Muscle of leg (tissue), 16 donors: ENCODE results near the gene MFN2. TPM values are rescaled to one million over a fixed set of nuclear protein-coding genes. Genes with fewer than 3 reads are reported as not detected.
"Not testable (repeated sequence)": the region's sequence is repeated elsewhere in the genome, so short reads cannot be mapped to it uniquely, and the experiment has no call there.

Experiments used
- DNase-seq: peaks from one replicate; pipeline ENCODE4 v3.0.0; 2013
- H3K27ac ChIP-seq: one replicate; pipeline ENCODE4 v1.5.1; 2013; ENCODE audit warnings: mild to moderate bottlenecking, low read length, control low read depth
- H3K27me3 ChIP-seq: one replicate; pipeline ENCODE4 v1.6.1; 2013; ENCODE audit warnings: low read length; ENCODE audit not compliant: control insufficient read depth, insufficient read depth
- H3K36me3 ChIP-seq: one replicate; pipeline ENCODE4 v1.6.1; 2013; ENCODE audit warnings: low read length; ENCODE audit not compliant: control insufficient read depth, insufficient read depth
- H3K4me1 ChIP-seq: one replicate; pipeline ENCODE4 v1.6.1; 2013; ENCODE audit warnings: low read length; ENCODE audit not compliant: control insufficient read depth, insufficient read depth
- H3K4me3 ChIP-seq: one replicate; pipeline ENCODE4 v1.5.1; 2013; ENCODE audit warnings: low read length, control low read depth
- H3K9me3 ChIP-seq: replicated peaks from 2 replicates; pipeline ENCODE4 v1.6.1; 2013; ENCODE audit warnings: low read depth, low read length; ENCODE audit not compliant: control insufficient read depth
- WGBS: methylation state at CpG from one replicate; pipeline ENCODE4 v1.1.5; 2013; ENCODE audit warnings: missing lambda C conversion rate; ENCODE audit not compliant: insufficient coverage; 5-methylcytosine and 5-hydroxymethylcytosine counted together
- long read RNA-seq, 11 donors: transcript quantifications; one replicate each; lab custom pipeline, GENCODE V29; 2026
- polyA plus RNA-seq, 8 donors: library from polyadenylated mRNA; unstranded; fragments of 120-200 nt; gene quantifications; one replicate each; pipeline versions ENCODE4 v1.2.1 to v1.2.3, GENCODE V29; 2013; ENCODE audit warnings: inconsistent platforms in 1 of 8, low replicate concordance in 1 of 8; ENCODE audit not compliant: insufficient read length in 8 of 8, insufficient read depth in 1 of 8
- total RNA-seq: library from RNA; stranded (reverse); fragments of 120-200 nt; gene quantifications from one replicate; pipeline ENCODE4 v1.2.4, GENCODE V29; 2013

Gene MFN2
- total RNA-seq: 51.9 TPM
- 10 to 100 TPM; 52.8 to 73.4 (median 60.0) TPM for polyA plus RNA-seq
- long read RNA-seq, donor 1: 0 reads
- long read RNA-seq, donor 2: 0 reads
- long read RNA-seq, donor 3, full-length matches to known transcripts: 5 of 28 reads
- long read RNA-seq, donor 3, partial matches to known transcripts: 18 of 28 reads
- long read RNA-seq, donor 3, other reads (novel, unspliced or antisense): 5 of 28 reads
- long read RNA-seq, donor 4, full-length matches to known transcripts: 1 of 7 reads
- long read RNA-seq, donor 4, partial matches to known transcripts: 6 of 7 reads
- long read RNA-seq, donor 4, other reads (novel, unspliced or antisense): 0 of 7 reads
- long read RNA-seq, donor 5, full-length matches to known transcripts: 7 of 14 reads
- long read RNA-seq, donor 5, partial matches to known transcripts: 7 of 14 reads
- long read RNA-seq, donor 5, other reads (novel, unspliced or antisense): 0 of 14 reads
- long read RNA-seq, donor 6, full-length matches to known transcripts: 7 of 7 reads
- long read RNA-seq, donor 6, partial matches to known transcripts: 0 of 7 reads
- long read RNA-seq, donor 6, other reads (novel, unspliced or antisense): 0 of 7 reads
- long read RNA-seq, donor 7, full-length matches to known transcripts: 3 of 53 reads
- long read RNA-seq, donor 7, partial matches to known transcripts: 50 of 53 reads
- long read RNA-seq, donor 7, other reads (novel, unspliced or antisense): 0 of 53 reads
- long read RNA-seq, donor 8, full-length matches to known transcripts: 1 of 1 reads
- long read RNA-seq, donor 8, partial matches to known transcripts: 0 of 1 reads
- long read RNA-seq, donor 8, other reads (novel, unspliced or antisense): 0 of 1 reads
- long read RNA-seq, donor 9, full-length matches to known transcripts: 1 of 6 reads
- long read RNA-seq, donor 9, partial matches to known transcripts: 5 of 6 reads
- long read RNA-seq, donor 9, other reads (novel, unspliced or antisense): 0 of 6 reads
- long read RNA-seq, donor 10, full-length matches to known transcripts: 3 of 3 reads
- long read RNA-seq, donor 10, partial matches to known transcripts: 0 of 3 reads
- long read RNA-seq, donor 10, other reads (novel, unspliced or antisense): 0 of 3 reads
- long read RNA-seq, donor 11, full-length matches to known transcripts: 2 of 39 reads
- long read RNA-seq, donor 11, partial matches to known transcripts: 37 of 39 reads
- long read RNA-seq, donor 11, other reads (novel, unspliced or antisense): 0 of 39 reads

GRCh38 chr1:11979851-11980675, at the start of gene MFN2:
Gene MFN2, plus strand, starts transcription at chr1:11980444. Its CDS starts 8,725 bp downstream, at chr1:11989169.
- peaks cover 21% of the 10 kb centered on the region for H3K4me1 ChIP-seq
- H3K27ac ChIP-seq: peak within 1 kb of the TSS; percentile 90
- no peaks in the 10 kb centered on the region for H3K27me3 ChIP-seq
- H3K9me3 ChIP-seq: no peaks in the 10 kb centered on the region
- peak; percentile 98 for DNase-seq
- peaks cover 40% of the 10 kb centered on the region for H3K36me3 ChIP-seq
- under 1% methylated on average over 61 of the region's 74 CpGs for WGBS
- H3K4me3 ChIP-seq: peak within 1 kb of the TSS; percentile 95

- peaks cover 54% of the 10 kb centered on the region for H3K4me1 ChIP-seq
- no peaks in the 10 kb centered on the region for H3K9me3 ChIP-seq
- no peaks in the 10 kb centered on the region for H3K27me3 ChIP-seq
- H3K27ac ChIP-seq: peak overlapping the region; percentile 62
- no peaks in the 10 kb centered on the region for H3K36me3 ChIP-seq
- WGBS: 48% methylated on average over 4 of the region's 7 CpGs
- H3K4me3 ChIP-seq: no peak overlapping the region
- DNase-seq: peak; percentile 84
These were observed 49.4 kb upstream of the MFN2 start for GRCh38 chr1:11930571-11931445.

- DNase-seq: no peak
- Histone ChIP-seq H3K4me3 (no peak overlapping the region), H3K27me3 (no peaks in the 10 kb centered on the region), H3K4me1 (peaks cover 51% of the 10 kb centered on the region), H3K27ac (no peak overlapping the region), H3K36me3 (no peaks in the 10 kb centered on the region), H3K9me3 (no peaks in the 10 kb centered on the region)
- 80% methylated on average over 1 of the region's 10 CpGs for WGBS
These were observed 48.4 kb upstream of the MFN2 start for GRCh38 chr1:11931845-11932244.

GRCh38 chr1:11934302-11935056, 45.8 kb upstream of the MFN2 start, which contains the start of gene PLOD1:
Gene PLOD1, plus strand, starts transcription at chr1:11934717. Its CDS starts 63 bp downstream, at chr1:11934780.
- Histone ChIP-seq H3K27me3 (no peaks in the 10 kb centered on the region), H3K4me1 (peaks cover 57% of the 10 kb centered on the region), H3K36me3 (peaks cover 10% of the 10 kb centered on the region), H3K27ac (peak within 1 kb of the TSS; percentile 93), H3K9me3 (no peaks in the 10 kb centered on the region), H3K4me3 (peak within 1 kb of the TSS; percentile 76)
- WGBS: 0% methylated on average over 42 of the region's 55 CpGs
- peak; percentile 96 for DNase-seq

- WGBS: no CpG with 5 or more reads among the region's 2 CpGs
- H3K4me3 ChIP-seq: peak overlapping the region; percentile 76
- peaks cover 53% of the 10 kb centered on the region for H3K4me1 ChIP-seq
- H3K27me3 ChIP-seq: no peaks in the 10 kb centered on the region
- DNase-seq: peak; percentile 36
- H3K36me3 ChIP-seq: peaks cover 10% of the 10 kb centered on the region
- H3K9me3 ChIP-seq: no peaks in the 10 kb centered on the region
- H3K27ac ChIP-seq: peak overlapping the region; percentile 79
These were observed 45.2 kb upstream of the MFN2 start for GRCh38 chr1:11935057-11935412.

GRCh38 chr1:11935733-11936132, 44.5 kb upstream of the MFN2 start:
- peaks cover 53% of the 10 kb centered on the region for H3K4me1 ChIP-seq
- not testable (repeated sequence) for H3K9me3 ChIP-seq, H3K36me3 ChIP-seq, DNase-seq, H3K27me3 ChIP-seq, H3K4me3 ChIP-seq, H3K27ac ChIP-seq
- WGBS: 83% methylated on average over 8 of the region's 10 CpGs

GRCh38 chr1:11938722-11939526, 41.3 kb upstream of the MFN2 start:
- Histone ChIP-seq H3K36me3 (peaks cover 16% of the 10 kb centered on the region), H3K27me3 (no peaks in the 10 kb centered on the region), H3K4me1 (peaks cover 61% of the 10 kb centered on the region), H3K27ac (peak overlapping the region; percentile 80), H3K9me3 (no peaks in the 10 kb centered on the region), H3K4me3 (no peak overlapping the region)
- 5% methylated on average over 2 of the region's 15 CpGs for WGBS
- DNase-seq: peak; percentile 92

- not testable (repeated sequence) for H3K27ac ChIP-seq, H3K4me3 ChIP-seq, H3K27me3 ChIP-seq, DNase-seq, H3K9me3 ChIP-seq
- Histone ChIP-seq H3K4me1 (peaks cover 65% of the 10 kb centered on the region), H3K36me3 (peaks cover 18% of the 10 kb centered on the region)
- WGBS: 71% methylated on average over 4 of the region's 7 CpGs
These were observed 40.5 kb upstream of the MFN2 start for GRCh38 chr1:11939794-11940193.
